H1 (cell line): ENCODE measurements around the gene GRIK4. TPM values are rescaled to one million over a fixed set of nuclear protein-coding genes. Genes with fewer than 3 reads are reported as not detected.
A peak's percentile ranks its signal among the peaks of the same experiment; 100 is the strongest.

ENCODE experiments used
- CTCF ChIA-PET: fragments of 300-600 bp; sonication (Branson Sonifier 250); formaldehyde crosslinking; loops from one replicate; lab custom pipeline; 2021; ENCODE audit not compliant: partially characterized antibody; lab: Charles Lee
- POLR2A ChIA-PET: fragments of 300-600 bp; sonication (Branson Sonifier 250); formaldehyde crosslinking; loops from one replicate; lab custom pipeline; 2021; ENCODE audit warnings: inconsistent platforms; ENCODE audit not compliant: partially characterized antibody; lab: Charles Lee
- DNase-seq, 2 experiments: peaks; one replicate each; pipeline versions ENCODE4 v3.0.0 to v3.0.0-alpha.2; 2010 to 2022; ENCODE audit warnings: low spot score in 2 of 2, low read depth in 1 of 2, mixed read lengths in 1 of 2
- FAIRE-seq: peaks from 2 replicates; lab custom pipeline; 2011; peaks lifted over from hg19 to GRCh38; lab: Jason Lieb, UNC
- H2AFZ ChIP-seq: 2 replicates; pipeline ENCODE4 v1.8.1; 2012; ENCODE audit warnings: low read length, inconsistent platforms
- H2AK5ac ChIP-seq: 2 replicates; pipeline ENCODE4 v1.6.1; 2013; ENCODE audit warnings: low read depth, low read length
- H2BK120ac ChIP-seq: replicated peaks from 2 replicates; pipeline ENCODE3; 2013; ENCODE audit warnings: low read depth, low read length, inconsistent platforms
- H2BK12ac ChIP-seq: 2 replicates; pipeline ENCODE4 v1.6.1; 2013; ENCODE audit warnings: low read depth, low read length
- H2BK15ac ChIP-seq: 2 replicates; pipeline ENCODE4 v1.6.1; 2013; ENCODE audit warnings: low read length
- H2BK20ac ChIP-seq: 2 replicates; pipeline ENCODE4 v1.6.1; 2013; ENCODE audit warnings: low read length
- H2BK5ac ChIP-seq: 2 replicates; pipeline ENCODE4 v1.6.1; 2013; ENCODE audit warnings: low read depth, low read length
- H3K14ac ChIP-seq: 2 replicates; pipeline ENCODE4 v1.6.1; 2013; ENCODE audit warnings: inconsistent platforms; ENCODE audit not compliant: insufficient read length
- H3K18ac ChIP-seq: 2 replicates; pipeline ENCODE4 v1.6.1; 2013; ENCODE audit warnings: low read length; ENCODE audit errors: extremely low read depth
- H3K23ac ChIP-seq: 2 replicates; pipeline ENCODE4 v1.6.1; 2013; ENCODE audit warnings: inconsistent platforms; ENCODE audit not compliant: insufficient read length
- H3K23me2 ChIP-seq: 2 replicates; pipeline ENCODE4 v1.6.1; 2013; ENCODE audit warnings: low read depth, low read length
- H3K27ac ChIP-seq: 2 replicates; pipeline ENCODE4 v1.6.1; 2011; ENCODE audit warnings: low read depth, low read length, inconsistent platforms
- H3K27me3 ChIP-seq, 4 experiments: replicated peaks in 1 of 4; 1 replicate in 1 of 4; 2 replicates in 3 of 4; pipeline versions ENCODE4 v1.6.1 to v1.8.1; 2011 to 2013; ENCODE audit warnings: low read length in 3 of 4, mild to moderate bottlenecking in 3 of 4, inconsistent platforms in 2 of 4, mixed read lengths in 2 of 4, moderate library complexity in 1 of 4; ENCODE audit not compliant: control insufficient read depth in 3 of 4, insufficient read depth in 3 of 4; ENCODE audit errors: extremely low read depth in 1 of 4
- H3K36me3 ChIP-seq, 4 experiments: 2 replicates each; pipeline versions ENCODE4 v1.6.1 to v1.8.1; 2011 to 2013; ENCODE audit warnings: mild to moderate bottlenecking in 4 of 4, low read length in 3 of 4, moderate library complexity in 2 of 4, control low read depth in 1 of 4, inconsistent platforms in 1 of 4; ENCODE audit not compliant: insufficient read depth in 4 of 4, control insufficient read depth in 2 of 4
- H3K4ac ChIP-seq: replicated peaks from 2 replicates; pipeline ENCODE3; 2013; ENCODE audit warnings: low read length, low read depth, mixed read lengths, inconsistent platforms; ENCODE audit not compliant: insufficient read length
- H3K4me1 ChIP-seq, 4 experiments: replicated peaks in 1 of 4; 1 replicate in 1 of 4; 2 replicates in 3 of 4; pipeline versions ENCODE4 v1.6.1 to v1.8.1; 2011 to 2013; ENCODE audit warnings: low read length in 3 of 4, inconsistent platforms in 2 of 4, mixed read lengths in 1 of 4; ENCODE audit not compliant: insufficient read depth in 4 of 4, control insufficient read depth in 3 of 4
- H3K4me2 ChIP-seq, 2 experiments: 2 replicates each; pipeline versions ENCODE4 v1.6.1 to v1.8.1; 2011 to 2013; ENCODE audit warnings: low read depth in 2 of 2, low read length in 2 of 2, control low read depth in 1 of 2, inconsistent platforms in 1 of 2, mild to moderate bottlenecking in 1 of 2; ENCODE audit not compliant: insufficient read depth in 1 of 2
- H3K4me3 ChIP-seq, 4 experiments: fragments of 200-600, 300-600 bp in 1 of 4; sonication (generic), shearing (Covaris generic), sonication (Bioruptor Twin) in 1 of 4; 2 replicates each; pipeline versions ENCODE4 v1.5.1 to v1.8.1; 2011 to 2016; ENCODE audit warnings: low read length in 4 of 4, low read depth in 3 of 4, control low read depth in 2 of 4, inconsistent platforms in 2 of 4, mild to moderate bottlenecking in 2 of 4, mixed read lengths in 1 of 4, moderate library complexity in 1 of 4; ENCODE audit not compliant: insufficient read depth in 2 of 4; ENCODE audit errors: extremely low read depth in 1 of 4
- H3K56ac ChIP-seq: replicated peaks from 2 replicates; pipeline ENCODE3; 2013; ENCODE audit warnings: low read depth, mild to moderate bottlenecking, mixed read lengths, low read length, inconsistent platforms; ENCODE audit not compliant: insufficient read length
- H3K79me1 ChIP-seq: 2 replicates; pipeline ENCODE4 v1.6.1; 2013; ENCODE audit warnings: low read depth, low read length, control low read depth
- H3K79me2 ChIP-seq, 2 experiments: 2 replicates each; pipeline versions ENCODE4 v1.6.1 to v1.8.1; 2012 to 2013; ENCODE audit warnings: low read length in 2 of 2, mild to moderate bottlenecking in 2 of 2, inconsistent platforms in 1 of 2; ENCODE audit not compliant: insufficient read depth in 2 of 2, control insufficient read depth in 1 of 2
- H3K9ac ChIP-seq, 4 experiments: replicated peaks in 1 of 4; 1 replicate in 1 of 4; 2 replicates in 3 of 4; pipeline versions ENCODE4 v1.6.1 to v1.8.1; 2011 to 2013; ENCODE audit warnings: low read depth in 3 of 4, low read length in 3 of 4, control low read depth in 2 of 4, mild to moderate bottlenecking in 2 of 4, moderate library complexity in 2 of 4, inconsistent platforms in 1 of 4; ENCODE audit errors: extremely low read depth in 1 of 4
- H3K9me3 ChIP-seq, 2 experiments: 2 replicates each; pipeline versions ENCODE4 v1.6.1 to v1.8.1; 2012 to 2013; ENCODE audit warnings: mild to moderate bottlenecking in 2 of 2, moderate library complexity in 2 of 2, control low read depth in 1 of 2, inconsistent platforms in 1 of 2, low read depth in 1 of 2, low read length in 1 of 2, mixed read lengths in 1 of 2; ENCODE audit not compliant: insufficient read depth in 2 of 2
- H4K20me1 ChIP-seq, 2 experiments: replicated peaks in 1 of 2; 2 replicates each; pipeline versions ENCODE3 to v1.8.1; 2011 to 2013; ENCODE audit warnings: inconsistent platforms in 2 of 2, low read length in 2 of 2, mild to moderate bottlenecking in 1 of 2; ENCODE audit not compliant: insufficient read depth in 2 of 2, control insufficient read depth in 1 of 2
- H4K5ac ChIP-seq: 2 replicates; pipeline ENCODE4 v1.6.1; 2013; ENCODE audit warnings: low read length, low read depth, mixed read lengths, inconsistent platforms; ENCODE audit not compliant: insufficient read length
- H4K8ac ChIP-seq: 2 replicates; pipeline ENCODE4 v1.8.0; 2013; ENCODE audit warnings: mild to moderate bottlenecking, moderate library complexity, low read length, inconsistent platforms; ENCODE audit not compliant: insufficient read depth; ENCODE audit errors: extremely low read depth
- H4K91ac ChIP-seq: replicated peaks from 2 replicates; pipeline ENCODE3; 2013; ENCODE audit warnings: low read length, mixed read lengths, inconsistent platforms; ENCODE audit not compliant: insufficient read length
- CBX8 ChIP-seq: fragments of 300-800, 300-1000 bp; sonication (generic); IDR thresholded peaks from 2 replicates; pipeline ENCODE4 v1.7.1; 2016; ENCODE audit warnings: low read depth, low read length, borderline replicate concordance
- GABPA ChIP-seq: IDR thresholded peaks from 2 replicates; pipeline ENCODE4 v1.6.1; 2011; ENCODE audit warnings: mild to moderate bottlenecking, low read length, moderate library complexity, borderline replicate concordance; ENCODE audit not compliant: insufficient read depth
- TAF7 ChIP-seq: optimal IDR thresholded peaks from 2 replicates; pipeline ENCODE3; 2011; ENCODE audit warnings: low read depth, mild to moderate bottlenecking, inconsistent platforms, low read length, moderate library complexity, borderline replicate concordance
- WGBS, 2 experiments: shearing (Covaris generic) in 1 of 2; methylation state at CpG; one replicate each; pipeline versions ENCODE4 v1.1.6 to v1.1.7; 2013 to 2015; ENCODE audit warnings: low lambda C conversion rate in 2 of 2, mixed read lengths in 2 of 2, inconsistent platforms in 1 of 2, low coverage in 1 of 2, missing lambda C conversion rate in 1 of 2; ENCODE audit not compliant: insufficient replicate concordance in 2 of 2, insufficient coverage in 1 of 2, insufficient read length in 1 of 2; ENCODE audit errors: extremely low coverage in 1 of 2, missing lambda C conversion rate in 1 of 2; 5-methylcytosine and 5-hydroxymethylcytosine counted together
- polyA plus RNA-seq, 7 experiments: library from polyadenylated mRNA; depleted of rRNA in 3 of 7; stranded (reverse) in 5 of 7; unstranded in 2 of 7; fragments of >200 nt in 5 of 7; fragments of 200-250 nt in 2 of 7; gene quantifications; 1 replicate in 5 of 7; 2 replicates in 1 of 7; 4 replicates in 1 of 7; pipeline versions ENCODE4 v1.2.1 to v1.2.3, GENCODE V29; 2011 to 2013; ENCODE audit warnings: missing spikeins in 2 of 7, mixed read lengths in 2 of 7
- total RNA-seq: library from RNA; stranded (reverse); fragmentation: NEBNext Ultra II Directional; extraction: Animal tissue kit (Norgen Biotek cat#: 25700); gene quantifications from 2 replicates; pipeline ENCODE4 v1.2.1, GENCODE V29; 2021
- TF ChIP-seq, protein P1 (sequence below): IDR thresholded peaks from 2 replicates; pipeline ENCODE4 v1.6.1; 2011; ENCODE audit warnings: low read length, improper control_type of control experiment

The GRIK4 gene
- total and polyA plus RNA-seq, 2 of the 8 experiments (the other 6 are each of a cell fraction or from before 2014, with no cell fraction given) = 1.2 to 2.9 TPM

DNA sequence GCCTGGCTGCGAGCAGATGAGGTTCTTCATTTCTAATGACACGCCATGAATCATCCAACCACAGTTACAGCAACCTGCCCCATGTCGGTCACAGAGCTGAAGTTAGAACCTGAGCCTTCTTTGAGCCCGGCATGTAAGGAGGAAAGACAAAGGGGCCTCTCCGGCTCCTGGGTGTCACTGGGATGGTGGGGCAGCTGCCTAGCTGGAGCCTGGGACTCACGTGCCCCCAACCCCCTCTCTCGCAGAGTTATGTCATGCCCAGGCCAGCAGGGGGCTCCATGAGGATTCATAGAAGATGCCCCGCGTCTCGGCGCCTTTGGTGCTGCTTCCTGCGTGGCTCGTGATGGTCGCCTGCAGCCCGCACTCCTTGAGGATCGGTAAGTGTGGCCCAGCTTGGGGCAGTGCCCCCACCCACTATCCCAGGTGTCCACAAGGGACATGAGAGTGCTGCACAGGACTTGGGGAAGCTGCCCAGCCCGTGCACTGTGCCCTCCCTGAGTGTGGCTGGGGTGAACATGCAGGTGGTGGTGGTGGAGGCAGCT, 148.5 kb downstream of the GRIK4 start:
- DNase-seq = peak in 1 of 2 experiments; percentile 87
- TF ChIP-seq GABPA (0 out of 2 replicates have a peak, but pooled peaks have one; percentile 56), TAF7 (no peak), CBX8 (no peak)
- TF ChIP-seq, protein P1, sequence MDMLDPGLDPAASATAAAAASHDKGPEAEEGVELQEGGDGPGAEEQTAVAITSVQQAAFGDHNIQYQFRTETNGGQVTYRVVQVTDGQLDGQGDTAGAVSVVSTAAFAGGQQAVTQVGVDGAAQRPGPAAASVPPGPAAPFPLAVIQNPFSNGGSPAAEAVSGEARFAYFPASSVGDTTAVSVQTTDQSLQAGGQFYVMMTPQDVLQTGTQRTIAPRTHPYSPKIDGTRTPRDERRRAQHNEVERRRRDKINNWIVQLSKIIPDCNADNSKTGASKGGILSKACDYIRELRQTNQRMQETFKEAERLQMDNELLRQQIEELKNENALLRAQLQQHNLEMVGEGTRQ = 0 out of 2 replicates have a peak, but pooled peaks have one; percentile 1

More for the DNA sequence above, 148.5 kb downstream of the GRIK4 start:
- H3K23ac ChIP-seq = no peak overlapping the region
- peaks cover 3 to 6% (median 4%) of the 10 kb centered on the region in 4 experiments; a peak in 5 of 7 replicates for H3K4me1 ChIP-seq
- H3K4me3 ChIP-seq = no peak overlapping the region
- H4K5ac ChIP-seq = no peak overlapping the region
- no peak overlapping the region for H3K9ac ChIP-seq
- 71% methylated on average over 17 of the region's 17 CpGs; no CpG with 5 or more reads in 1 of the 2 experiments for WGBS, 2 experiments
- H2BK120ac ChIP-seq = no peak overlapping the region
- no peaks in the 10 kb centered on the region for H3K23me2 ChIP-seq
- no peak overlapping the region for H3K56ac ChIP-seq
- H2AK5ac ChIP-seq = no peak overlapping the region; the same call in 1 of the 2 replicates
- H3K9me3 ChIP-seq = no peaks in the 10 kb centered on the region
- no peak overlapping the region for H2BK15ac ChIP-seq
- no peak overlapping the region for H3K18ac ChIP-seq
- H3K79me2 ChIP-seq = no peaks in the 10 kb centered on the region
- no peak overlapping the region for H3K27ac ChIP-seq
- FAIRE-seq = no peak
- no peaks in the 10 kb centered on the region; a peak in 2 of 7 replicates for H3K27me3 ChIP-seq
- H2BK20ac ChIP-seq = no peak overlapping the region
- H4K91ac ChIP-seq = no peak overlapping the region
- H4K20me1 ChIP-seq = no peaks in the 10 kb centered on the region
- POLR2A ChIA-PET = interaction anchor here (0.5 kb wide), 1 partner anchor 59 kb away, joined by 3 read pairs; no protein-coding TSS in a partner anchor
- H3K14ac ChIP-seq = no peak overlapping the region
- H2BK5ac ChIP-seq = no peak overlapping the region
- H2AFZ ChIP-seq = no peak overlapping the region
- no peak overlapping the region for H3K4ac ChIP-seq
- H3K79me1 ChIP-seq = no peaks in the 10 kb centered on the region
- no peak overlapping the region for H3K4me2 ChIP-seq
- no peak overlapping the region for H2BK12ac ChIP-seq
- no peaks in the 10 kb centered on the region for H3K36me3 ChIP-seq
- H4K8ac ChIP-seq = 0 out of 2 replicates have a peak overlapping the region, but pooled peaks have one; percentile 28
- CTCF ChIA-PET = interaction anchor here (0.6 to 5.4 kb wide), 49 partner anchors 9 to 292 kb away, joined by 3 to 27 read pairs (median 4); partner anchors contain the start of gene GRIK4
